Spinal cord (tissue), 10 donors: ENCODE results near the gene HOATZ. TPM values are rescaled to one million over a fixed set of nuclear protein-coding genes. Genes with fewer than 3 reads are reported as not detected.

Experiments
- DNase-seq, 6 donors: peaks; one replicate each; pipeline versions ENCODE4 v3.0.0 to v3.0.0-alpha.2; 2013 to 2015; ENCODE audit warnings: low spot score in 6 of 6, low read depth in 4 of 6
- H3K27ac ChIP-seq: one replicate; pipeline ENCODE4 v1.5.1; 2013; ENCODE audit warnings: low read depth, low read length, control low read depth
- H3K27me3 ChIP-seq: one replicate; pipeline ENCODE4 v1.6.1; 2013; ENCODE audit warnings: low read length; ENCODE audit not compliant: control insufficient read depth, insufficient read depth
- H3K36me3 ChIP-seq: one replicate; pipeline ENCODE4 v1.6.1; 2013; ENCODE audit warnings: low read length; ENCODE audit not compliant: control insufficient read depth, insufficient read depth
- H3K4me1 ChIP-seq: one replicate; pipeline ENCODE4 v1.6.1; 2013; ENCODE audit warnings: low read length; ENCODE audit not compliant: control insufficient read depth, insufficient read depth
- H3K4me3 ChIP-seq: one replicate; pipeline ENCODE4 v1.5.1; 2013; ENCODE audit warnings: low read depth, low read length, control low read depth
- H3K9me3 ChIP-seq: one replicate; pipeline ENCODE4 v1.6.1; 2013; ENCODE audit warnings: low read length; ENCODE audit not compliant: control insufficient read depth, insufficient read depth
- WGBS: methylation state at CpG from one replicate; pipeline ENCODE4 v1.1.5; 2013; ENCODE audit warnings: missing lambda C conversion rate; ENCODE audit not compliant: insufficient coverage; 5-methylcytosine and 5-hydroxymethylcytosine counted together
- polyA plus RNA-seq, 2 donors: library from polyadenylated mRNA; unstranded; fragments of 120-200 nt; gene quantifications; one replicate each; pipeline ENCODE4 v1.2.1, GENCODE V29; 2013; ENCODE audit not compliant: insufficient read length in 2 of 2
- total RNA-seq, 2 donors: library from RNA; depleted of rRNA in 1 of 2; stranded (reverse); fragments of 120-200 nt in 1 of 2; fragments of >200 nt in 1 of 2; gene quantifications; one replicate each; pipeline versions ENCODE4 v1.2.3 to v1.2.4, GENCODE V29; 2013 to 2014
- donor health status: healthy.

The HOATZ gene
- total and polyA plus RNA-seq, 4 donors: 3.4 to 29.5 (median 7.0) TPM

GRCh38 chr11:111540114-111540936, 25.7 kb downstream of the HOATZ start, which contains the start of gene LAYN:
Gene LAYN (plus strand): TSS chr11:111540720. CDS start chr11:111540844, 124 bp downstream.
- Histone ChIP-seq H3K27ac (no peak within 1 kb of the TSS), H3K9me3 (no peaks in the 10 kb centered on the region), H3K4me3 (peak within 1 kb of the TSS; percentile 59), H3K4me1 (peaks cover 22% of the 10 kb centered on the region), H3K27me3 (peaks cover 30% of the 10 kb centered on the region), H3K36me3 (no peaks in the 10 kb centered on the region)
- DNase-seq: peak in 2 of 6 donors; percentile 51 to 66
- WGBS: 3% methylated on average over 70 of the region's 70 CpGs

- Histone ChIP-seq H3K36me3 (no peaks in the 10 kb centered on the region), H3K4me1 (peaks cover 22% of the 10 kb centered on the region), H3K27me3 (peaks cover 30% of the 10 kb centered on the region), H3K27ac (no peak overlapping the region), H3K4me3 (peak overlapping the region; percentile 59), H3K9me3 (no peaks in the 10 kb centered on the region)
- DNase-seq: no peak
- 0% methylated on average over 22 of the region's 22 CpGs for WGBS
These were observed 26.3 kb downstream of the HOATZ start for GRCh38 chr11:111540937-111541253.

GRCh38 chr11:111541254-111542061, 26.9 kb downstream of the HOATZ start:
- no peak overlapping the region for H3K27ac ChIP-seq
- no peaks in the 10 kb centered on the region for H3K36me3 ChIP-seq
- H3K4me1 ChIP-seq: peaks cover 22% of the 10 kb centered on the region
- WGBS: 1% methylated on average over 34 of the region's 41 CpGs
- H3K9me3 ChIP-seq: no peaks in the 10 kb centered on the region
- peak overlapping the region; percentile 59 for H3K4me3 ChIP-seq
- peak in 1 of 6 donors; percentile 41 for DNase-seq
- peaks cover 30% of the 10 kb centered on the region for H3K27me3 ChIP-seq

- Histone ChIP-seq H3K27ac (no peak overlapping the region), H3K27me3 (peaks cover 28% of the 10 kb centered on the region), H3K4me3 (no peak overlapping the region), H3K4me1 (peaks cover 22% of the 10 kb centered on the region), H3K36me3 (no peaks in the 10 kb centered on the region), H3K9me3 (no peaks in the 10 kb centered on the region)
- WGBS: 86% methylated on average over 9 of the region's 10 CpGs
- DNase-seq: peak in 1 of 6 donors; percentile 66
These were observed 28.2 kb downstream of the HOATZ start for GRCh38 chr11:111542606-111543275.

GRCh38 chr11:111548525-111548924, 33.9 kb downstream of the HOATZ start:
- Histone ChIP-seq H3K4me3 (no peak overlapping the region), H3K27me3 (no peaks in the 10 kb centered on the region), H3K27ac (no peak overlapping the region), H3K36me3 (no peaks in the 10 kb centered on the region), H3K9me3 (no peaks in the 10 kb centered on the region), H3K4me1 (no peaks in the 10 kb centered on the region)
- no peak for DNase-seq
- WGBS: 73% methylated on average over 1 of the region's 2 CpGs

- peak in 1 of 6 donors; percentile 33 for DNase-seq
- no peak overlapping the region for H3K27ac ChIP-seq
- no peaks in the 10 kb centered on the region for H3K9me3 ChIP-seq
- no peaks in the 10 kb centered on the region for H3K27me3 ChIP-seq
- no peaks in the 10 kb centered on the region for H3K36me3 ChIP-seq
- 88% methylated on average over 3 of the region's 11 CpGs for WGBS
- no peaks in the 10 kb centered on the region for H3K4me1 ChIP-seq
- no peak overlapping the region for H3K4me3 ChIP-seq
These were observed 34.8 kb downstream of the HOATZ start for GRCh38 chr11:111549196-111549868.

GRCh38 chr11:111549869-111550203, 35.3 kb downstream of the HOATZ start:
- no peak overlapping the region for H3K27ac ChIP-seq
- H3K27me3 ChIP-seq: no peaks in the 10 kb centered on the region
- no peak overlapping the region for H3K4me3 ChIP-seq
- no peaks in the 10 kb centered on the region for H3K4me1 ChIP-seq
- no peak for DNase-seq
- H3K9me3 ChIP-seq: no peaks in the 10 kb centered on the region
- 57% methylated on average over 1 of the region's 3 CpGs for WGBS
- no peaks in the 10 kb centered on the region for H3K36me3 ChIP-seq

- Histone ChIP-seq H3K4me1 (no peaks in the 10 kb centered on the region), H3K4me3 (no peak overlapping the region), H3K27me3 (no peaks in the 10 kb centered on the region), H3K27ac (no peak overlapping the region), H3K36me3 (no peaks in the 10 kb centered on the region), H3K9me3 (no peaks in the 10 kb centered on the region)
- no CpG with 5 or more reads among the region's 2 CpGs for WGBS
- DNase-seq: no peak
These were observed 35.7 kb downstream of the HOATZ start for GRCh38 chr11:111550258-111550657.

- Histone ChIP-seq H3K4me1 (no peaks in the 10 kb centered on the region), H3K36me3 (no peaks in the 10 kb centered on the region), H3K27me3 (no peaks in the 10 kb centered on the region), H3K9me3 (no peaks in the 10 kb centered on the region), H3K4me3 (no peak overlapping the region), H3K27ac (no peak overlapping the region)
- DNase-seq: no peak
These were observed 40.0 kb downstream of the HOATZ start for GRCh38 chr11:111554532-111554931.
